WTC11 (cell line): Measurements from ENCODE around the gene ANKRD61.

Source experiments
- GABPB1 ChIP-seq: sonication (generic); formaldehyde crosslinking; IDR thresholded peaks from 2 replicates; pipeline ENCODE4 v1.8.1; 2023; ENCODE audit warnings: mild to moderate bottlenecking, missing genetic modification reagents
- HMGA2 ChIP-seq: fragments of 250-450 bp; sonication (Bioruptor Pico); IDR thresholded peaks from 2 replicates; pipeline ENCODE4 v1.4.0; 2021; ENCODE audit warnings: mild to moderate bottlenecking, moderate library complexity
- HMGXB4 ChIP-seq: sonication (generic); formaldehyde crosslinking; IDR thresholded peaks from 2 replicates; pipeline ENCODE4 v1.8.1; 2023; ENCODE audit warnings: mild to moderate bottlenecking, moderate library complexity, missing genetic modification reagents
- MYBL2 ChIP-seq: sonication (generic); formaldehyde crosslinking; IDR thresholded peaks from 2 replicates; pipeline ENCODE4 v1.8.1; 2023; ENCODE audit warnings: mild to moderate bottlenecking, moderate library complexity, missing genetic modification reagents
- NR2C2 ChIP-seq: sonication (generic); formaldehyde crosslinking; IDR thresholded peaks from 2 replicates; pipeline ENCODE4 v1.8.0; 2022; ENCODE audit warnings: mild to moderate bottlenecking, missing genetic modification reagents
- TCF7 ChIP-seq: sonication (generic); formaldehyde crosslinking; IDR thresholded peaks from 2 replicates; pipeline ENCODE4 v1.8.0; 2022; ENCODE audit warnings: mild to moderate bottlenecking, low read depth, missing genetic modification reagents, moderate library complexity
- ZBTB21 ChIP-seq: sonication (generic); formaldehyde crosslinking; IDR thresholded peaks from 2 replicates; pipeline ENCODE4 v1.8.1; 2023; ENCODE audit warnings: mild to moderate bottlenecking, missing genetic modification reagents, borderline replicate concordance
- TF ChIP-seq, protein P1 (sequence below): fragments of 200-600 bp; IDR thresholded peaks from 2 replicates; pipeline ENCODE4 v1.8.0; 2022; ENCODE audit warnings: antibody characterized with exemption
- TF ChIP-seq, protein P2 (sequence below): sonication (generic); formaldehyde crosslinking; conservative IDR thresholded peaks from 2 replicates; pipeline ENCODE4 v1.8.1; 2022; ENCODE audit warnings: mild to moderate bottlenecking, missing genetic modification reagents
- TF ChIP-seq, protein P3 (sequence below): sonication (generic); formaldehyde crosslinking; IDR thresholded peaks from 2 replicates; pipeline ENCODE4 v1.8.0; 2022; ENCODE audit warnings: mild to moderate bottlenecking, missing genetic modification reagents
- TF ChIP-seq, protein P4 (sequence below): sonication (generic); formaldehyde crosslinking; IDR thresholded peaks from 2 replicates; pipeline ENCODE4 v1.8.1; 2023; ENCODE audit warnings: mild to moderate bottlenecking, missing genetic modification reagents

DNA sequence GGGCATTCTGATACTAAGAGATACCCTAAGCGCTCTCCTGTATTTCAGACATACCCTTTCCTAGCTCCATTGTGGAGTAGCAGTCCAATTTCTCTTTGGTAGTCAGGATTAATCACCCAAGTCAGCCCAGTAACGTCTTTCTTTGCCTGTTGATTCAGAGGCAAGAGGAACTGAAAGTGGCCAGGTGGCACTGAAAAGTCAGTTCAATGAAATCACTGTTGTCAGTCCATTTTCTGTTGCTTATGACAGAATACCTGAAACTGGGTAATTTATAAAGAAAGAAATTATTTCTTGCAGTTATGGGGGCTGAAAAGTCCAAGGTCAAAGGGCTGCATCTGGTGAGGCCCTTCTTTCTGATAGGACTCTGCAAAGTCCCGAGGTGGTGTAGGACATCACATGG, 40.2 kb downstream of the ANKRD61 start:
- TF ChIP-seq HMGXB4 (no peak), NR2C2 (CRISPR knock-in tag) (no peak), TCF7 (no peak), HMGA2 (CRISPR knock-in tag) (no peak), ZBTB21 (CRISPR knock-in tag) (no peak), MYBL2 (CRISPR knock-in tag) (no peak), GABPB1 (no peak)
- TF ChIP-seq, protein P1, sequence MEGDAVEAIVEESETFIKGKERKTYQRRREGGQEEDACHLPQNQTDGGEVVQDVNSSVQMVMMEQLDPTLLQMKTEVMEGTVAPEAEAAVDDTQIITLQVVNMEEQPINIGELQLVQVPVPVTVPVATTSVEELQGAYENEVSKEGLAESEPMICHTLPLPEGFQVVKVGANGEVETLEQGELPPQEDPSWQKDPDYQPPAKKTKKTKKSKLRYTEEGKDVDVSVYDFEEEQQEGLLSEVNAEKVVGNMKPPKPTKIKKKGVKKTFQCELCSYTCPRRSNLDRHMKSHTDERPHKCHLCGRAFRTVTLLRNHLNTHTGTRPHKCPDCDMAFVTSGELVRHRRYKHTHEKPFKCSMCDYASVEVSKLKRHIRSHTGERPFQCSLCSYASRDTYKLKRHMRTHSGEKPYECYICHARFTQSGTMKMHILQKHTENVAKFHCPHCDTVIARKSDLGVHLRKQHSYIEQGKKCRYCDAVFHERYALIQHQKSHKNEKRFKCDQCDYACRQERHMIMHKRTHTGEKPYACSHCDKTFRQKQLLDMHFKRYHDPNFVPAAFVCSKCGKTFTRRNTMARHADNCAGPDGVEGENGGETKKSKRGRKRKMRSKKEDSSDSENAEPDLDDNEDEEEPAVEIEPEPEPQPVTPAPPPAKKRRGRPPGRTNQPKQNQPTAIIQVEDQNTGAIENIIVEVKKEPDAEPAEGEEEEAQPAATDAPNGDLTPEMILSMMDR, result no peak
- TF ChIP-seq, protein P2, sequence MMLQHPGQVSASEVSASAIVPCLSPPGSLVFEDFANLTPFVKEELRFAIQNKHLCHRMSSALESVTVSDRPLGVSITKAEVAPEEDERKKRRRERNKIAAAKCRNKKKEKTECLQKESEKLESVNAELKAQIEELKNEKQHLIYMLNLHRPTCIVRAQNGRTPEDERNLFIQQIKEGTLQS (CRISPR knock-in tag), result no peak
- TF ChIP-seq, protein P3, sequence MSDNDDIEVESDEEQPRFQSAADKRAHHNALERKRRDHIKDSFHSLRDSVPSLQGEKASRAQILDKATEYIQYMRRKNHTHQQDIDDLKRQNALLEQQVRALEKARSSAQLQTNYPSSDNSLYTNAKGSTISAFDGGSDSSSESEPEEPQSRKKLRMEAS (CRISPR knock-in tag), result no peak
- TF ChIP-seq, protein P4, sequence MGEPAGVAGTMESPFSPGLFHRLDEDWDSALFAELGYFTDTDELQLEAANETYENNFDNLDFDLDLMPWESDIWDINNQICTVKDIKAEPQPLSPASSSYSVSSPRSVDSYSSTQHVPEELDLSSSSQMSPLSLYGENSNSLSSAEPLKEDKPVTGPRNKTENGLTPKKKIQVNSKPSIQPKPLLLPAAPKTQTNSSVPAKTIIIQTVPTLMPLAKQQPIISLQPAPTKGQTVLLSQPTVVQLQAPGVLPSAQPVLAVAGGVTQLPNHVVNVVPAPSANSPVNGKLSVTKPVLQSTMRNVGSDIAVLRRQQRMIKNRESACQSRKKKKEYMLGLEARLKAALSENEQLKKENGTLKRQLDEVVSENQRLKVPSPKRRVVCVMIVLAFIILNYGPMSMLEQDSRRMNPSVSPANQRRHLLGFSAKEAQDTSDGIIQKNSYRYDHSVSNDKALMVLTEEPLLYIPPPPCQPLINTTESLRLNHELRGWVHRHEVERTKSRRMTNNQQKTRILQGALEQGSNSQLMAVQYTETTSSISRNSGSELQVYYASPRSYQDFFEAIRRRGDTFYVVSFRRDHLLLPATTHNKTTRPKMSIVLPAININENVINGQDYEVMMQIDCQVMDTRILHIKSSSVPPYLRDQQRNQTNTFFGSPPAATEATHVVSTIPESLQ (CRISPR knock-in tag), result no peak
